Measurements from ENCODE around the gene LAMB1. TPM values are rescaled to one million over a fixed set of nuclear protein-coding genes. Genes with fewer than 3 reads are reported as not detected.
"Not testable (repeated sequence)": the region's sequence is repeated elsewhere in the genome, so short reads cannot be mapped to it uniquely, and the experiment has no call there.

LAMB1 gene
- total RNA-seq, 1 experiment from 2014 or later: 32.0 TPM

GRCh38 chr7:107898997-107899594 is 103.9 kb downstream of the LAMB1 start:
- no peaks in the 10 kb centered on the region for H3K4me1 ChIP-seq (ENCODE audit: control insufficient read depth in 1 of 2, insufficient read depth in 2 of 2, low read length in 2 of 2)
- ChIA-PET CTCF (no interaction called here), RAD21 (ENCODE audit: low non-redundant PET in 1 of 2, low total read pairs in 2 of 2, uncharacterized antibody in 2 of 2, unreplicated experiment in 2 of 2) (no interaction called here), POLR2A (no interaction called here)
- H3K9me3 ChIP-seq (ENCODE audit: control insufficient read depth in 1 of 2, insufficient read depth in 1 of 2, low read depth in 1 of 2, low read length in 2 of 2): no peaks in the 10 kb centered on the region
- no peak overlapping the region for H3K27ac ChIP-seq (ENCODE audit: low read depth, low read length)
- H3K4me3 ChIP-seq (replicated peaks in 1 of 2; ENCODE audit: low read depth in 1 of 2, low read length in 2 of 2): no peak overlapping the region
- no peak overlapping the region for H2AFZ ChIP-seq (ENCODE audit: low read depth, low read length, poor library complexity, severe bottlenecking)
- peaks cover 18 to 21% of the 10 kb centered on the region in 2 experiments for H3K36me3 ChIP-seq (ENCODE audit: control insufficient read depth in 1 of 2, insufficient read depth in 2 of 2, low read length in 2 of 2)
- TF ChIP-seq EGR1 (IDR thresholded peaks at IDR 0.05; ENCODE audit: low read depth): no peak
- no peak for TF ChIP-seq POLR2AphosphoS5 (IDR thresholded peaks at IDR 0.05; ENCODE audit: low read depth, low read length)
- no peak for TF ChIP-seq CEBPB (IDR thresholded peaks at IDR 0.05; ENCODE audit: low read depth)
- TF ChIP-seq TCF7L2 (IDR thresholded peaks at IDR 0.05; ENCODE audit: borderline replicate concordance, extremely low read depth, insufficient read depth, insufficient read length): no peak
- no peak for TF ChIP-seq YY1 (IDR thresholded peaks at IDR 0.05; ENCODE audit: extremely low read depth, insufficient replicate concordance, low read depth, low read length)
- no peak for TF ChIP-seq RAD21 (IDR thresholded peaks at IDR 0.05; ENCODE audit: low read depth)
- no peak for TF ChIP-seq ELF1 (IDR thresholded peaks at IDR 0.05; ENCODE audit: borderline replicate concordance, low read depth)
- no peak for TF ChIP-seq SP1 (IDR thresholded peaks at IDR 0.05; ENCODE audit: low read depth)
- no peak for TF ChIP-seq ATF3 (IDR thresholded peaks at IDR 0.05)
- no peak for TF ChIP-seq EZH2 (IDR thresholded peaks at IDR 0.05)
- no peak for TF ChIP-seq ZNF274 (IDR thresholded peaks at IDR 0.05; ENCODE audit: low read depth, low read length)
- no peak for TF ChIP-seq CTCF (IDR thresholded peaks at IDR 0.05 in 2 of 3, conservative IDR thresholded peaks at IDR 0.05 in 1 of 3; ENCODE audit: borderline replicate concordance in 1 of 3, insufficient read depth in 1 of 3, low read depth in 2 of 3, low read length in 2 of 3)
- no peak for TF ChIP-seq JUND (IDR thresholded peaks at IDR 0.05)
- TF ChIP-seq FOSL1 (IDR thresholded peaks at IDR 0.05; ENCODE audit: low read depth): no peak
- TF ChIP-seq SRF (IDR thresholded peaks at IDR 0.05; ENCODE audit: low read depth): no peak
- TF ChIP-seq CBX3 (IDR thresholded peaks at IDR 0.05; ENCODE audit: low read depth): no peak
- no peak for TF ChIP-seq POLR2A (IDR thresholded peaks at IDR 0.05; ENCODE audit: borderline replicate concordance, extremely low read depth, insufficient read depth, insufficient read length)
- no peak for TF ChIP-seq ZBTB33 (IDR thresholded peaks at IDR 0.05; ENCODE audit: extremely low read depth, insufficient replicate concordance, low read length)
- H3K27me3 ChIP-seq (ENCODE audit: insufficient read depth, low read length): no peaks in the 10 kb centered on the region
- H3K9ac ChIP-seq (ENCODE audit: low read length): no peak overlapping the region
- no peak overlapping the region for H3K4me2 ChIP-seq (ENCODE audit: low read length)
- intact Hi-C loops (cut with micrococcal nuclease): no loop called here
- no peak for ATAC-seq
- peaks cover 11% of the 10 kb centered on the region; the same call in 1 of the 2 replicates for H4K20me1 ChIP-seq (ENCODE audit: insufficient read depth)
- no peaks in the 10 kb centered on the region for H3K9me2 ChIP-seq (ENCODE audit: insufficient read depth)
- no peak for DNase-seq (ENCODE audit: low read depth, low spot score)
- BruUV-seq (replicated peaks): no TSS peak
- peaks cover 80% of the 10 kb centered on the region for H3K79me2 ChIP-seq (ENCODE audit: insufficient read depth, low read length)

GRCh38 chr7:107892367-107892741 is 110.6 kb downstream of the LAMB1 start:
- CTCF ChIA-PET; H2AFZ ChIP-seq (ENCODE audit: low read depth, low read length, poor library complexity, severe bottlenecking); DNase-seq (ENCODE audit: low read depth, low spot score); H4K20me1 ChIP-seq (ENCODE audit: insufficient read depth); RAD21 ChIA-PET (ENCODE audit: low non-redundant PET in 1 of 2, low total read pairs in 2 of 2, uncharacterized antibody in 2 of 2, unreplicated experiment in 2 of 2); H3K27ac ChIP-seq (ENCODE audit: low read depth, low read length); ATAC-seq; BruUV-seq (replicated peaks); H3K27me3 ChIP-seq (ENCODE audit: insufficient read depth, low read length); POLR2A ChIA-PET; intact Hi-C loops (cut with micrococcal nuclease); H3K9me2 ChIP-seq (ENCODE audit: insufficient read depth); H3K9me3 ChIP-seq (ENCODE audit: control insufficient read depth in 1 of 2, insufficient read depth in 1 of 2, low read depth in 1 of 2, low read length in 2 of 2): not testable (repeated sequence)
- Histone ChIP-seq H3K4me1 (ENCODE audit: control insufficient read depth in 1 of 2, insufficient read depth in 2 of 2, low read length in 2 of 2) (peaks cover 4 to 15% of the 10 kb centered on the region in 2 experiments; a peak in 3 of 4 replicates), H3K9ac (ENCODE audit: low read length) (peak overlapping the region; percentile 76), H3K79me2 (ENCODE audit: insufficient read depth, low read length) (peaks cover 60% of the 10 kb centered on the region), H3K36me3 (ENCODE audit: control insufficient read depth in 1 of 2, insufficient read depth in 2 of 2, low read length in 2 of 2) (peaks cover 12 to 13% of the 10 kb centered on the region in 2 experiments; a peak in 3 of 4 replicates), H3K4me3 (replicated peaks in 1 of 2; ENCODE audit: low read depth in 1 of 2, low read length in 2 of 2) (peak overlapping the region; percentile 64 to 77), H3K4me2 (ENCODE audit: low read length) (peak overlapping the region; percentile 89)

Measured in HCT116 (cell line).